Globus pallidus (tissue), 1 donor: ENCODE results near the gene KICS2.

Source experiments
- DNase-seq: peaks from one replicate; pipeline ENCODE4 v3.0.0-alpha.2; 2015; ENCODE audit warnings: low spot score

Gene KICS2

GRCh38 chr12:64173456-64173855 is 48.6 kb downstream of the KICS2 start:
- DNase-seq = no peak
